HFFc6 (cell line): ENCODE measurements around the gene PBX1. TPM values are rescaled to one million over a fixed set of nuclear protein-coding genes. Genes with fewer than 3 reads are reported as not detected.

ENCODE experiments used
- DNase-seq: peaks from one replicate; pipeline ENCODE4 v3.0.0-alpha.2; 2018
- H3K27ac Mint-ChIP-seq: 2 replicates; pipeline ENCODE4 v1.8.0; 2020; ENCODE audit warnings: mild to moderate bottlenecking, mixed read lengths
- H3K27me3 Mint-ChIP-seq: 2 replicates; pipeline ENCODE4 v1.8.0; 2021; ENCODE audit warnings: mild to moderate bottlenecking, moderate library complexity, mixed read lengths; ENCODE audit not compliant: insufficient read depth
- H3K36me3 Mint-ChIP-seq: 2 replicates; pipeline ENCODE4 v1.8.0; 2021; ENCODE audit warnings: low read depth, mixed read lengths
- H3K4me1 Mint-ChIP-seq: 2 replicates; pipeline ENCODE4 v1.8.0; 2020; ENCODE audit warnings: low read depth, mixed read lengths
- H3K4me3 Mint-ChIP-seq: 2 replicates; pipeline ENCODE4 v1.8.0; 2020; ENCODE audit warnings: mild to moderate bottlenecking, moderate library complexity, mixed read lengths
- H3K9me3 Mint-ChIP-seq: 2 replicates; pipeline ENCODE4 v1.8.0; 2020; ENCODE audit warnings: mild to moderate bottlenecking, mixed read lengths
- CTCF ChIP-seq: fragments of 200-600 bp; sonication (generic); IDR thresholded peaks from 2 replicates; pipeline ENCODE4 v1.5.0; 2021; ENCODE audit warnings: antibody characterized with exemption, mild to moderate bottlenecking
- total RNA-seq, 6 experiments: library from RNA; stranded (reverse); fragmentation: NEBNext Ultra II Directional; extraction: Animal tissue kit (Norgen Biotek cat#: 25700); gene quantifications; 2 replicates in 1 of 6; 3 replicates in 5 of 6; pipeline ENCODE4 v1.2.3, GENCODE V29; 2021

Gene PBX1
- total RNA-seq, 6 experiments from 2014 or later = 35.4 to 42.3 (median 39.1) TPM

DNA sequence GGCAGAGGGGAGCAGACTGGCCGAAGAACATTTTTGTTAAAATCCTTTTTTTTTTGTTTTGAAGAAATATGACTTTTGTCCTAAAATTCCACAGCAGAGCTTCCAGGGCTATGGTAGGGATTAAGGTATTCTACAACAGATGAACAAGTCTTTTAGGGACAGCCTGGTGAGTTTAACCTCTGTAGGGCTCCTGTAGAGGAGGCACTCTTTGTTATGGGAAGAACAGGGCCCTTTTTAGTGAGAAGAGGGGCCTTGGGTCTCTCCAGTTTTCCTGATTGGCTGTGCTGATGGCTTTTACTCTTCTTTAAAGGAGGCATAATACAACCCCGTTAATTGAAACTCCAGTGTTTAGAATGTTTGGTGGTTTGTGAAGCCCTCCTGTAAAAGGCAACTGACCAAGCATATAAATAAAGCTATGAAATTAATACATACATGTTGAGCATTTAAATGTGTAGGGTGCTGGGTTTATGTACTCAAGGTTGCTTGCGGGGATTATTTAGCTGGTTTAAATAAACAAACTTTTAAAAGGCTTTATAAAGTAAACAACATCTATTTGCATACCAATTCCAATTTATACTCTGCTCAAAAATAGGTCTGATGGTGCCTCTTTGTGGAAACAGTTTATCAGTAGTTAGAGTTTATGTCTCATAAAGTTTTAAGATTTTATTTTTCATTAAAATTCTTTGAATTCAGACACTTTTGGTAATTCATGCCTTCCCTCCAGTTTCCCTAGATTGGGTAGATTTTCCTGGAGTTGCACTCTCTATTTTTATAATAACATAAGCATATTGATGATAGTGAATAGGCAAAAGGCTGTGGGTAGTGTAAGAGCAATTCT, 46.5 kb downstream of the PBX1 start:
- H3K4me1 Mint-ChIP-seq = peaks cover 57% of the 10 kb centered on the region
- H3K36me3 Mint-ChIP-seq = peaks cover 4% of the 10 kb centered on the region; the same call in 1 of the 2 replicates
- no peak overlapping the region for H3K4me3 Mint-ChIP-seq
- TF ChIP-seq CTCF = no peak
- no peak for DNase-seq
- H3K27me3 Mint-ChIP-seq = no peaks in the 10 kb centered on the region; the same call in 1 of the 2 replicates
- H3K9me3 Mint-ChIP-seq = no peaks in the 10 kb centered on the region
- H3K27ac Mint-ChIP-seq = no peak overlapping the region

DNA sequence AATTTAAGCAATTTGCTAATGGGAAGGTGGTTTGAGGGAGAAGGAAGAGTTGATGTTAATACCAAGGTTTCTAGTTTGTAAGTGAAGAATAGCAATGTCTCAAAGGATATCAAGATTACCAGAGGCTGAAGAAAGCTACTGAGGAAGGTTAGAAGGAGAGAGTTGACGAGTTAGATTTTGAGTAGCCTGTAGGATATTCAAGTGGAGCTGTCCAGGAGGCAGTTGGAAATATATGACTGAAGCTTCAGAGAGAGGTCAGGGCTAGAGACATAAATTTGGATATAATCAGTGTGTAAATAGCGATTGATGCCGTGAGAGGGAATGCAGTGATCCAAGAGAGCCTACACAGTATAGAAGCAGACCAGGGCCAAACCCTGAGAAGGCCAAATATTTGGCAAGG, 48.4 kb downstream of the PBX1 start:
- Mint-ChIP-seq H3K27ac (no peak overlapping the region), H3K4me3 (no peak overlapping the region), H3K9me3 (no peaks in the 10 kb centered on the region), H3K36me3 (peaks cover 8% of the 10 kb centered on the region; the same call in 1 of the 2 replicates), H3K4me1 (peaks cover 64% of the 10 kb centered on the region), H3K27me3 (peaks cover 1% of the 10 kb centered on the region; the same call in 1 of the 2 replicates)
- no peak for DNase-seq
- no peak for TF ChIP-seq CTCF

DNA sequence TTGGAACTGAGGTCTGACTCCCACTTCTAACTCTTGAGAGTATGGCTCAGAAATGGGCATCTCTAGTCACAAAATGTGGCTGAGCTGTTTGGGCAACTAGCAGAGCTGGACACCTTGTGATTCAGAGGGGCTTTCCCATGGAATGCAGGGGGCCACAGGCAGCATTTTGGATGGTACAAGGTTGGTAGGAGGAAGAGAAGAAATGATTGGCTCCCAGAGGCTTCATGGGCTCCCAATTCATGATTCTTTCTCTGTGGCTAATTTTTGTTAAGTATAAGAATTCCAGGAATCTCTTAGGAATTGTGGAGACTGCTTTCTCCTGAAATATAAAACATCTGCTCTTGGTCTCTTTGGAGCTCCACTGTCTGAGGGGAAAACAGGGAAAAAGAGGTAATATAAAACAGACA, 49.7 kb downstream of the PBX1 start:
- Mint-ChIP-seq H3K27ac (peak overlapping the region; percentile 62; the same call in 1 of the 2 replicates), H3K4me1 (peaks cover 65% of the 10 kb centered on the region), H3K27me3 (peaks cover 1% of the 10 kb centered on the region; the same call in 1 of the 2 replicates), H3K36me3 (peaks cover 8% of the 10 kb centered on the region; the same call in 1 of the 2 replicates), H3K9me3 (no peaks in the 10 kb centered on the region), H3K4me3 (peak overlapping the region; percentile 43; the same call in 1 of the 2 replicates)
- DNase-seq = no peak
- no peak for TF ChIP-seq CTCF

- Mint-ChIP-seq H3K27me3 (peaks cover 1% of the 10 kb centered on the region; the same call in 1 of the 2 replicates), H3K36me3 (peaks cover 8% of the 10 kb centered on the region; the same call in 1 of the 2 replicates), H3K9me3 (no peaks in the 10 kb centered on the region), H3K4me3 (no peak overlapping the region), H3K27ac (no peak overlapping the region), H3K4me1 (peaks cover 64% of the 10 kb centered on the region)
- no peak for DNase-seq
- no peak for TF ChIP-seq CTCF
Measured at GRCh38 chr1:164609089-164609488, 50.1 kb downstream of the PBX1 start.

- no peak overlapping the region for H3K4me3 Mint-ChIP-seq
- H3K27me3 Mint-ChIP-seq = peaks cover 1% of the 10 kb centered on the region; the same call in 1 of the 2 replicates
- 0 out of 2 replicates have a peak, but pooled peaks cover 4% of the 10 kb centered on the region for H3K36me3 Mint-ChIP-seq
- peaks cover 49% of the 10 kb centered on the region for H3K4me1 Mint-ChIP-seq
- H3K9me3 Mint-ChIP-seq = no peaks in the 10 kb centered on the region
- no peak for TF ChIP-seq CTCF
- no peak overlapping the region for H3K27ac Mint-ChIP-seq
- no peak for DNase-seq
Measured at GRCh38 chr1:164610538-164611222, 51.7 kb downstream of the PBX1 start.
